Measurements from ENCODE around the gene UBE2B.

- no peak for TF ChIP-seq JUN (CRISPR knock-in tag; IDR thresholded peaks at IDR 0.05)
- TF ChIP-seq RORB (CRISPR knock-in tag; IDR thresholded peaks at IDR 0.05): no peak
- TF ChIP-seq, protein P1, sequence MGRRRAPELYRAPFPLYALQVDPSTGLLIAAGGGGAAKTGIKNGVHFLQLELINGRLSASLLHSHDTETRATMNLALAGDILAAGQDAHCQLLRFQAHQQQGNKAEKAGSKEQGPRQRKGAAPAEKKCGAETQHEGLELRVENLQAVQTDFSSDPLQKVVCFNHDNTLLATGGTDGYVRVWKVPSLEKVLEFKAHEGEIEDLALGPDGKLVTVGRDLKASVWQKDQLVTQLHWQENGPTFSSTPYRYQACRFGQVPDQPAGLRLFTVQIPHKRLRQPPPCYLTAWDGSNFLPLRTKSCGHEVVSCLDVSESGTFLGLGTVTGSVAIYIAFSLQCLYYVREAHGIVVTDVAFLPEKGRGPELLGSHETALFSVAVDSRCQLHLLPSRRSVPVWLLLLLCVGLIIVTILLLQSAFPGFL (CRISPR knock-in tag; IDR thresholded peaks at IDR 0.05; ENCODE audit: borderline replicate concordance): no peak
- TF ChIP-seq ZNF263 (CRISPR knock-in tag; IDR thresholded peaks at IDR 0.05; ENCODE audit: low read depth): no peak
- TF ChIP-seq, protein P2, sequence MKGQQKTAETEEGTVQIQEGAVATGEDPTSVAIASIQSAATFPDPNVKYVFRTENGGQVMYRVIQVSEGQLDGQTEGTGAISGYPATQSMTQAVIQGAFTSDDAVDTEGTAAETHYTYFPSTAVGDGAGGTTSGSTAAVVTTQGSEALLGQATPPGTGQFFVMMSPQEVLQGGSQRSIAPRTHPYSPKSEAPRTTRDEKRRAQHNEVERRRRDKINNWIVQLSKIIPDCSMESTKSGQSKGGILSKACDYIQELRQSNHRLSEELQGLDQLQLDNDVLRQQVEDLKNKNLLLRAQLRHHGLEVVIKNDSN (CRISPR knock-in tag; IDR thresholded peaks at IDR 0.05): no peak
- no peak for TF ChIP-seq CTCF (IDR thresholded peaks at IDR 0.05)
- no peak for TF ChIP-seq ZNF138 (CRISPR knock-in tag; conservative IDR thresholded peaks at IDR 0.05)
Observed at GRCh38 chr5:134436523-134437339, 65.4 kb downstream of the UBE2B start.
